ENCODE results near the gene WNT8A.

Gene WNT8A

DNA sequence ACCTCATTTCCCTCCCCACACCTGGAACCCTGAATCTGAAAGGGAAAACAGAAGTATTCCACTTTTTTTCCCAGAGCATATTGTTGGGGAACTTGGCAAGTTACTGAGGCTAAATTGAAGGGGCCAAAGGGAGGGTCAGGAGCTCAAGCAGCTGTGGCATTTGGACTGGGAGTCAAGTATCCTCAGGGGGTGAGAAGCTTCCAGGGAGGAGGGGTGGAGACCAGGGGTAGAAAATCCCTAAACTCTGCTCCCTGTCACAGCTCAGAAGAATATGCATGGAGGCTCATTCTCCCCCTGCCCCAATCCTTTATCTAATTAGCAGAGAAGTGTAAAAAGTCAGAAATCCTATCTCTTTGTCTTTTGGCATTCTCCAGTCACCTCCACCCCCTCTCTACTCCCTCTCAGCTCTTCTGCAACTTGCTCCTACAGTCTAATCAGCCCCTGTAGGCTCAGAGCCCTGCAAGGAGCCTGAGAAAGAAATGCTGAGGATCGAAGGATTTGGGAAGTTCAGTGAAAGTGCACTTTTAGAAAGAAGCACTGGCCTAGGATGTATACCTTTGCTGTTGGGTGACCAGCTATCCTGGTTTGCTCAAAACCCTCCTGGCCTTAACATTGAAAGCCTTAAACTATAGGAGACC, 5.7 kb upstream of the WNT8A start:
- DNase-seq: no peak
- intact Hi-C loops (cut with DNase I): no loop called here

DNA sequence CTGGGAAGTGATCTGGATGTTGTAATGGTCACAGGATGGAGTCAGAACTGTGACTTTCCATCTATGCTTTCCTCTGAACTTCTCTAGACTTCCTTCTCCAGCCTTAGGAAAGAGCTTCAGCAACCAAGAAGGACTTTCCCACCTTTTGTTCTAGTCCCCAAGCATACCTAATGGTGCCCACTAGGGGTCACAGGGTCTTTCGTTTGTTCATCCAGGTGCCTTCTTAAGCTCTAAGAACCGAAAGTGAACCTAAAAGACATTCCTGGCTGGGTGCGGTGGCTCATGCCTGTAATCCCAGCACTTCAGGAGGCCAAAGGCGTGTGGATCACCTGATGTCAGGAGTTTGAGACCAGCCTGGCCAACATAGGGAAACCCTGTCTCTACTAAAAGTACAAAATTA, 1.8 kb upstream of the WNT8A start:
- no peak for DNase-seq

DNA sequence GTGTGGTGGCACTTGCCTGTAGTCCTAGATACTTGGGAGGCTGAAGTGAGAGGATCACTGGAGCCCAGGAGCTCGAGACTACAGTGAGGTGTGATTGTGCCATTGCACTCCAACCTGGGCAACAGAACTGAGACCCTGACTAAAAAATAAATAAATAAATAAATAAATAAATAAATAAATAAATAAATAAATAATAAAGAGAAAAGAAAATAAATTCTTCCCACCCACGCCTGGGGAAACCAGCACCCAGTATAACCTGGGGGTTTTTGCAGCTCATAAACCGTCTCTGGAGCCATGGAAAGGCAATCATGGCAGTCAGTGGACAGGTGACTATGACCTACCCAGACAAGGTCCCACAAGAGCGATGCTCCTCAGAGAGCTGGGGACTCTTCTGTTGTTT, 7.9 kb downstream of the WNT8A start:
- DNase-seq: no peak
- intact Hi-C loops (cut with DNase I): no loop called here

More for the DNA sequence above, 1.8 kb upstream of the WNT8A start:
- intact Hi-C loops (cut with DNase I): no loop called here

DNA sequence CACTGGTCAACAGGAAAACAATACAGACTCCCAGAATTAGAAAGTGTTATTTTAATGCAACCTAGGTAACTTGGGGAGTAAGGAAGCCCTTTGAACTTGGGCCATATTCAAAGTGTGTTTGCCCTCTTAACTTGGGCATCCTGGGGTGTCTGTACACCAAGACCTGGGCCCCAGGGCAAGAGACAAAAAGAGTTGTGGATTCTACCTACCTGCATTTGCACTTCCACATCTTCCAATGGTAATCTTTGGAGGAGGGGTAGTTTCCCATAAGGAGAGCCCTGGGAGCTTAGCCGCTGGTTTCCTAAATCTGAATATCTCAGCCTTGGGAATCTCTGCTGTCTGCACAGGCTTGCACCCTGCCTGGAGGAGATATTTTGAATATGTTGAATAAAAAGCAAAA, 8.5 kb downstream of the WNT8A start:
- intact Hi-C loops (cut with DNase I): no loop called here
- no peak for DNase-seq

DNA sequence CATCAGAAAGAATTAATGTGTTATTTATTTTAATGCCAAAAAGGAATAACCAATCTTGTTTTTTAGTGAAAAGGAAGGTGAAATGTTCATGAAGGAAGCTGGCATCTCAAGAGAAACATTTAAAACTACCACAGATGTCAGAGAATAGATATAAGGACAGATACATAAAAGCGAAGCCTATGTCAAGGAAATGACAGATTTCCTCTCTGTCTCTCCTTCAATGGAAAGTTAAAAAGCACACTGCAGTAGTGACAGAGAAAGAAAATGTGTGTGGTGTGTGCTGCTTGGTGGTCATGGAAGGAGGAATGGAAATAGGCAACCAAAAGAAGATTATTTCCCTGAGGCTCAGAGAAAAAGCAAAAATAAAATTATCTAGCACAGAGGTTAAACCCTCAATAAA, 9.2 kb downstream of the WNT8A start:
- intact Hi-C loops (cut with DNase I): no loop called here
- no peak for DNase-seq

DNA sequence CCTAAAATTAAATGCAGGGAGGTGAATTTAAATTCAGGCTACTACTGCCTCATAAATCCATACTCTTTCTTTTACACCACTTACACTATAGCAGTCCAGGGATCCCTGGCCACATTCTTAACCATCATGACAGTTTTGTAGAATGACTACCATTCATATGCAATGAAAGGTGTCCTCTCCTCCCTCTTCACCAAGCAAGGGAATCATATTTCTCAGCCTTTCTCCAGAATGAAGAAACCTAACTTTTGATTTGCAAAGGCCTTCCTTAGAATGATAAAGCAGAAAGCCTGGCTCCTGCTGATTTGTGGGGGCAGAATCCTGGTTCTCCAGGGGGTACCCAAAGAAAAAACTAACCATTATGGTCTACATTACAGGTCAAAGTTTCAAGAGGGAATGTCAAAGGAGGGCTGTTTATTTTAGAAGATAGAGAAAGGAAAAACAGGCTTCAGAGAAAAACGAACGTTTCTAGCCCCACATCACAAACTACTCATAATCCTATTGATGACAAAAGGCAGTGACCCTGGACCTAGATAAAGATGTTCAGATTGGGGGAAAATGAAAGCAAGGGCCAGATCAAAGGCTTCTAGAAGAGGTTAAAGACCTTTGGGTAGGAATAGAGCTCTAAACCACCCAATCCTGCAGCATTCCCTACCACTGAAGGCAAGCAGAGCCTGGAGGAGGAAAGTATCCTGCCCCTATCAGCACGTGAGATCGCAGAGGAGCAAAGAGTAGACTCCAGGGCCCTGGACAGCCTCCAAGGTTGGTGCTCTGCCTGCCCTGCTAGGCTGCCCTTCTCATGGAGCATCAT, 11.5 kb downstream of the WNT8A start:
- intact Hi-C loops (cut with DNase I): no loop called here
- DNase-seq: no peak

DNA sequence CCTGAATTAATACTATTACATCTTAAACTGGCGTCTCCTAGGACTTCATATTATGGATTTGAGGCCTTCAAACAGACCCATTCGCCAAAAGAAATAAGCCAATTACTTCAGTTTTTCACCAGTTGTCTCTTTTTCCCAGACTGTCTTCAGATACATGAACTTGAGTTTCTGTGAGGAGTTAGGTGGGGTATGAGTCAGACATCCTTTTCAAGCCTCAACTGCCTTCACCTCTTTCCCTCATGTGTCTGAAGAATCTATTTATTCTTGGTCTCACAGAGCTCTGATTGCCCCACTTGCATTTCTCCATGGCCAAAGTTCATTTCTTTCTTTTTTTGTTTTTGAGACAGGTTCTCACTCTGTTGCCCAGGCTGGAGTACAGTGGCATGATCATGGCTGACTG, 12.5 kb downstream of the WNT8A start:
- DNase-seq: no peak
- intact Hi-C loops (cut with DNase I): no loop called here

DNA sequence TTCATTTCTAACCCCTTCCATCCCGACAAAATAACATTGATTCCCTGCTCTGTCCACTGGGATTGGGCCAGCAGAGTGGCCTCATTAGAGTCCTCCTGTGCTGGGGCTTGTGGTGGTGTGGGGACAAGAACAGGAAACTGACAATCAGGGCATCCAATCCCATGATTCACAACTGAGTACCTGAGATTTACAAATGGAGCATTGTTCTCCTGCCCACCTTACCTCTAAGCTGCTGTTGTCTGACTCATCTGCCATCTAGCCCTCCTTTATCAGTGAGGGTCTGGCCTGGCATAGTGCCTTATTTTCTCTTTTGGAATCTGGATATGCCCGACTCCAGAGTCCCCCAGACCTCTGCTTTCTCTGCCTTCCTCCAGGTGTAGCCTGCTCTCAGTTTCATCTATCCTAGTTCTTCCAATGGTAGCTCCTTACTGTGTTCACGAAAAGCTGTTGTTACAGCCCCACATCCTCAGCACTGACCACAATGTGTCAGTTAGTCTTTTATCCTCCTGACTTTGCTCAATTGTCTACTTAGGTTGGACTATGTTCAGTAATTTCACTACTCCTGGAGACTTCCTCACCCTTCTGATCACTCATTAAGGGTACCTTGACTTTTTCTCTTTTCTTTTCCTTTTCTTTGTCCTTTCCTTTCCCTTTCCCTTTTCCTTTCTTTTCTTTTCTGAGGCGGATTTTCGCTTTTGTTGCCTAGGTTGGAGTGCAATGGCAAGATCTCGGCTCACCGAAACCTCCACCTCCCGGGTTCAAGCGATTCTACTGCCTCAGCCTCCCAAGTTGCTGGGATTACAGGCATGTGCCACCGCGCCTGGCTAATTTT, 13.4 kb downstream of the WNT8A start:
- intact Hi-C loops (cut with DNase I): no loop called here
- no peak for DNase-seq

DNA sequence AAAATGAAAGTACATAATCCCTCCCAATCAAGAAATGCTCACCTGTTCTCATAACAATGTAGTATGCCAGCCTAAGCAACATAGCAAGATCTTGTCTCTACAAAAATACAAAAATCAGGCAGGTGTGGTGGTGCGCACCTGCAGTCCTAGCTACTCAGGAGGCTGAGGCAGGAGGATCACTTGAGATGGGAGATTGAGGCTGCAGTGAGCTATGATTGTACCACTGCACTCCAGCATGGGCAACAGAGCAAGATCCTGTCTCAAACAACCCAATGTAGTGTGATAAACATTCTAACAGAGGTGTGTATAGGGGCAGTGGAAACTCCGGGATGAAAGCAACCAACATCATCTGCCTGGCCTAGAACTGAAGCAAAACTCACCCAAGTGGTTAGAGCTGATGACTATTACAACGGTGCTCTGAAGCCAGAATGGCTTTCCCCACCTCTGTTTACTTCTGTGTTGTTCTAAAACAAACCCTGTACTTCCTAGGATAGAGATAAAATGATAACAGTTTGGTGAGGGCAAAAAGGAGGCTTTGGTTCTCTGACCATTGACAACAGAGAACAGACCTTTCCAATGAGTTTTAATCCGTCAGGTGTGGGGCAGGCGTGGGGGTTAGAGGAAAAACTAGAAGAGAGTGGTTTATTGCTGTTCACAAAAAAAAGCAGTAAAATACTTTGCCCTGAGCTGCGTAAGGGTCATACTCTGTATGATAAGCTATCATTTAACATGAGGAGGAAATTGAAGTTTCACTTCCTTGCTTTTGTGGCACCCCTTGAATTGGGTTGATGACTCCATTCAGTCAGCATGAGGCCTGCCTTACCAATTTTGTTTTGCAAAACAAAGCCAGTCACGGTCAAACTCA, 18.9 kb downstream of the WNT8A start:
- no peak for DNase-seq
- intact Hi-C loops (cut with DNase I): no loop called here

DNA sequence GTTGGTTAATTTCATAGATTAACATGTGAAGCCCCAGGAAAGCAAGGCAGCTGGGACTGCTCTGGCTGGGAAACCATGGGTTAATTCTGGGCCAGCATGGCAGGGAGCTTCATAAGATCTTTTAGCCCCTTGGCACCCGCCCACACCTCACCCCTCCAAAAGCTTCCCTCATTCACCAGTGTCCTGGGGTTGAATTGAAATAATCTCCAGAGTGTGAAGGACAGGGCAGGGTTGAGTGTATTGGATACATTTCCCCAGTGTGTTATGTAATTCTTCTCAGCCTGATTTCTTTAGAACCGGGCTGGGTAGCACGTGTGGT, 19.4 kb downstream of the WNT8A start:
- intact Hi-C loops (cut with DNase I): no loop called here
- DNase-seq: no peak

DNA sequence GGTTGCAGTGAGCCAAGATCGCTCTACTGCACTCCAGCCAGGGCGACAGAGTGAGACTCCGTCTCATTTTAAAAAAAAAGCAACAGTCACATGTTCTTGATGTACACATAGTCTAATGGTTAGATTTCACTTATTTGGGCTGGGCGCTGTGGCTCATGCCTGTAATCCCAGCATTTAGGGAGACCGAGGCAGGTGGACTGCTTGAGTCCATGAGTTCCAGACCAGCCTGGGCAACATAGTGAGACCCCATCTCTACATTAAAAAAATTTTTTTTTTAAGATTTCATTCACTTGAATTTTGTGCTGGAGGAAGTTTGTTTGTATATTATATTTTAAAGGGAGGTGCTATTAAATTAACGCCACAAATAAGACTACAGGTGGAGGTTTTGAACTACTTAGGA, 21.9 kb downstream of the WNT8A start:
- intact Hi-C loops (cut with DNase I): no loop called here
- DNase-seq: no peak

DNA sequence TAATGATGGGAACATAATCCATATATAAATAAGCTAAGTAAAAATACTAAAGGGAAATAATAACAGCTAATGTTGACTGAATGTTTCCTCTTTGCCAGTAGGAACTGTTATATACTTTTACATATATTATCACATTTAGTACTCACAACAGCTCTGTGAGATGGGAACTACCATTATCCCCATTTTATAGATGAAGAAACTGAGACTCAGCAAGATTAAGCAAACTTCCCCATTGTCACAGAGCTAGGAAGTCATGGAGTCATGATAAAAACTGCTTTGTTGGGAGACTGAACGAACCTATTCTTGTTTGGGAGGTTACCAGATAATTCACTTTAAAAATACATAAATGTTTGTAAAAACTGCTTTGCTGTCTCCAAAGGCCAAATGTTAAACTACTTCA, 23.4 kb downstream of the WNT8A start:
- intact Hi-C loops (cut with DNase I): no loop called here
- DNase-seq: no peak

DNA sequence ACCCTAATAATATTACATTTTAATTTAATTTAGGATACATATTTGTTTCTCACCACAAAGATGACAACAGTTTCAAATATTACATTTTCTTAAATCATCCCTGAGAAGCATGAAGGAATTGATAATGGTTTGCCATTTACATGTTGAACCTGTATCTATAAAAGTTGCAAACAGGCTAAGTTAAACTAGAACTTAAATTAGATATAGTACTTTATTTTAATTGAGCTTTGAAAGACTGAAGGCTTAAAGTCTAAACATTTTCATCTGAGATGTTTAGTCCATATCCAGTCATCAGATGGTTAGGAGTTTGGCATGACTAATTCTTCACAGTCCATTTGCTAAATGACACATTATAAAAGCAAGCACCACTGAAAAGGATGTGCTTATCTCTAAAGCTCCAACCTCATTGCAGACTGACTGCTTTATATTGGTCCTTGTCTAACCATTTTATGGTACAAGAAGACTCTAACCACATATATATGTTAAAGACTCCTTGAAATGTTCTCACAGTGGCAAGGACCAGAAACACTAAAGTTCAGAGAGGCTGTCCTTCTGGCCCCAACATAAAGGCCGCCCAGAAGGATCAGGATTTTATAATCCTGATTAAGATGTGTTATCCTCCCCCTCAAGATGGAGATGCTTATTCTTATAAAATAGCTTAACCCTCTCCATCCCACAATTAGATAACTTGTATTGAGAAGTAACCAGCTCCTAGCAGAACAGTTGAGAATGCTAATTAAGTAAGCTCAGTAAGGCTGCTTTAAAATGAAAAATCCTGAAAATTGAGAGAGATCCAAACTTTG, 25.8 kb downstream of the WNT8A start:
- intact Hi-C loops (cut with DNase I): no loop called here
- no peak for DNase-seq

DNA sequence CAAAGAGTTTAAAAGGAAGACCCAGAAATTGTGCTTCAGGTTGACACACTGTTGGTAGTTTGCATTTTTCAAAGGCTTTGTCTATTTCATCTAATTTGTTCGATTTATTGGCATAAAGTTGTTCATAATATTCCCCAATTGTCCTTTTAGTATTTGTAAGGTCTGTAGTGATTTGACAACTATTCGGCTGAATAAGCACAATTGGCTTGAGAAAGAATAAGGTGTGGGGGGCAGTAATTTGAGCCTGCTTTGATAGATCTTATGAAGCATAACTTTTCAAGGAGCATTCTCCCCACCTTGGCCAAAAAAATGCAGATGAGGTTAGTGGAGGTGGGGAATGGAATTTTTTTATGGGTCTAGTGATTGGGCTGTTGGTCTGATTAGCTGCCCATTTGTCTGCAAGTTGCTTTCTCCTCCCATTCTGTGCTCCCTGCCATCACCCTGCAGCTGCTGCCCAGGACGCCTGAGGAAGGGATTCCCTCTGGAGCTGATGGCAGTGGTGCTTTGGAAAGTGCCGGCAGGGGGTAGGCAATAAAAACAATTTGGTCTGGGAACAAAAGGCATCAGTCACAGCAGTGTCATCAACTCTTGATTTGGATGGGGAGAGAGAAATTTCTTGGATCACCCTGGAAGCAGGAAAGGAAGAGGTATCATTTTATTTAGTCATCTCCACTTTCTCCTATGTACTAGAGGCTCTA, 26.6 kb downstream of the WNT8A start:
- intact Hi-C loops (cut with DNase I): no loop called here
- no peak for DNase-seq

DNA sequence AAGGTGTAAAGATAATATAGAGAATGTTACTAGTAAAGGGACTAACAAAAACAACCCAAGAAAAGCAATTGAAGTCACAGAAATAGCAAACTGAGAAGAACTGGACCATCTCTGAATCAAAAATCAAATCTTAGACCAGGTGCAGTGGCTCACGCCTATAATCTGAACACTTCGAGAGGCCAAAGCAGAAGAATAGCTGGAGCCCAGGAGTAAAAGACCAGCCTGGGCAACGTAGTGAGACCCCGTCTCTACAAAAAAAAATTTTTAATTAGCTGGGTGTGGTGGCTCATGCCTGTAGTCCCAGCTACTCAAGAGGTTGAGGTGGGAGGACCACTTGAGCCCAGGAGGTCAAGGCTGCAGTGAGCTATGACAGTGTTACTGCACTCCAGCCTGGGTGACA, 27.3 kb downstream of the WNT8A start:
- DNase-seq: no peak
- intact Hi-C loops (cut with DNase I): no loop called here

DNA sequence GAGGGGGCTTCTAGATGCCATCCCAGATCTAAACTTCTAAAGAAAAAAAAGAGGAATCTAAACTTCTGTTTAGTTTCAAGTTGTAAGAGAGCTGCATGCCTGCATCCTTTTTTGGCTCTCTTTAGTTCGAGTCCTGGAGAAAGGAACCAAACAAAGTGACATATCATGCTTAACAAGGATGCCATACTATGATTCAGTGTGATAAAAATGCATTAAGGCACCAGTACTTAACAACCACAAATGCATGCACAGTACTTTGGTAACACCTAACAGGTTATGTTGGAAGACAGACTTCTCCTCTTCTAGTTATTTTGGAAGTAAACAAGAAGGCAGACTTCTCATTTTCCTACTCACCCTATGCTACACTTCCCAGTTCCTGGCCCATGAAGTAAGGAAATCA, 28.1 kb downstream of the WNT8A start:
- no peak for DNase-seq
- intact Hi-C loops (cut with DNase I): no loop called here

DNA sequence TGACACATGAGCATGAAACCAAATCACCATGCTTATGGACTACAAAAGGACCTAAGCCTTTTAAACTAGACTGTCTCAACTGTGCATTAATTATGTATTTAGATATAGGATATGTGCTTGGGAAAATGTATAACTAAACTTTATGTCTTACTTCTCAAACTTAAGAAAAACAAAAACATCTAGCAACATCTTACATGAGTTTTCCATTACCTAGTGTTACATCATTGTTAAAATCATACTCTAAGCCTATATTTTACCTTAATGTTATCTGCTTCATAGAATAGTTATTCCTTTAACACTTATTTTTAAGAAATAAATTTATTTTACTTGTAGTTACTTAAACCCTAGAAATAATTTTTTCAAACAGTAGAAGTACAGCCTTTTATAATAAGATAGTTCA, 31.4 kb downstream of the WNT8A start:
- no peak for DNase-seq
- intact Hi-C loops (cut with DNase I): no loop called here

DNA sequence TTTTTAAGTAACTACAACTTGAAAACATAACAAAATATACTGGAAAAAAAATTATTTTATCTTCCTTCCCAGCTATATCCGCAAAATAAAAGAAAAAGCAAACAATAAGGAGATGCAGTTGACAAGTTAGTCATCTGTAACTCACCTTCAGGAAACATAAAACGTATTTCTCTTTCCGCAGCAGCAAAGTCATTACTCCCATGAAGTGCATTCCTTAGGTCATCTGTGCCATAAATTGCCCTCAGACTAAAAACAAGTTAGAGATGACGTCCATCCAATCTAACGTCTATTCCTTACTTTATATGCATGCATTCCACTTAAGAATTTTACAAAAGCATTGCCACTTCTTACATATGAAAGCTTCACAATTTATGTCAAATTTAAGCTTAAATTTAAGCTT, 44.5 kb downstream of the WNT8A start:
- no peak for DNase-seq
- intact Hi-C loops (cut with DNase I): no loop called here

DNA sequence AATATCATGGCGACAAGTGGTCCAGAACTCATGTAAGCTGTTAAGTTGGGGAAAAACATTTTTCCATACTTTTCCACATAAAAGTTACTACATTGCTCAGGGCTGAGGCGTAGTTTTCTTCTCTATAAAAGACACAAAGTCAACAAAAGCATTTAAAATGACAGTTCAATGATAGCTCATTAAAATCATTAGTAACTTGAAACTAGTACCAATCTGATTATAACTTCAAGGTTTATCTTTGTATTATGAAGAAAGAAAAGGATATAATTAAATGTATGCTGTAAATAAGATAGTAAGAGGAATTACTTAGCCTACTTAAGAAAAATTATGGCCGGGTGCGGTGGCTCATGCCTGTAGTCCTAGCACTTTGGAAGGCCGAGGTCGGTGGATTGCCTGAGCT, 45.5 kb downstream of the WNT8A start:
- intact Hi-C loops (cut with DNase I): no loop called here
- DNase-seq: no peak

All from posterior cingulate gyrus (tissue), 11 donors.